Measurements from ENCODE around the gene ZBTB6.

GRCh38 chr9:122941582-122942234, 28.6 kb upstream of the ZBTB6 start:
- TF ChIP-seq POLR2A (IDR thresholded peaks at IDR 0.05) = no peak
- TF ChIP-seq POLR2AphosphoS5 (IDR thresholded peaks at IDR 0.05) = no peak
- TF ChIP-seq CTCF (IDR thresholded peaks at IDR 0.05) = no peak

All from breast epithelium (tissue), 3 donors.